Calu3 (cell line): ENCODE results near the gene ECI1. TPM values are rescaled to one million over a fixed set of nuclear protein-coding genes. Genes with fewer than 3 reads are reported as not detected.

Experiments used
- Bru-seq: library from RNA; stranded (reverse); fragments of 400-500 nt; gene quantifications from one replicate; lab custom pipeline; 2021; lab: Mats Ljungman, UMichigan
- BruChase-seq, 2 experiments: library from RNA; stranded (reverse); fragments of 400-500 nt; gene quantifications; one replicate each; lab custom pipeline; 2021; lab: Mats Ljungman, UMichigan
- BruUV-seq: library from RNA; stranded (reverse); fragments of 400-500 nt; replicated peaks from 2 replicates; lab custom pipeline; 2021; lab: Mats Ljungman, UMichigan
- CTCF ChIA-PET: fragments of 300-600 bp; sonication (Branson Sonifier 250); formaldehyde crosslinking; loops from one replicate; lab custom pipeline; 2022; ENCODE audit warnings: antibody characterized with exemption; lab: Charles Lee
- DNase-seq: peaks from one replicate; pipeline ENCODE4 v3.0.0; 2022
- H3K27ac Mint-ChIP-seq: one replicate; pipeline ENCODE4 v1.8.0; 2022; ENCODE audit warnings: mixed read lengths; ENCODE audit not compliant: unreplicated experiment
- H3K27me3 Mint-ChIP-seq: one replicate; pipeline ENCODE4 v1.8.0; 2022; ENCODE audit warnings: mixed read lengths; ENCODE audit not compliant: unreplicated experiment
- H3K36me3 Mint-ChIP-seq: one replicate; pipeline ENCODE4 v1.8.0; 2022; ENCODE audit warnings: mild to moderate bottlenecking, moderate library complexity, mixed read lengths; ENCODE audit not compliant: insufficient read depth, unreplicated experiment
- H3K4me1 Mint-ChIP-seq: one replicate; pipeline ENCODE4 v1.8.0; 2022; ENCODE audit warnings: mild to moderate bottlenecking, low read depth, mixed read lengths; ENCODE audit not compliant: unreplicated experiment
- H3K4me3 Mint-ChIP-seq: one replicate; pipeline ENCODE4 v1.8.0; 2022; ENCODE audit warnings: mild to moderate bottlenecking, low read depth, moderate library complexity, mixed read lengths; ENCODE audit not compliant: unreplicated experiment
- H3K9me3 Mint-ChIP-seq: one replicate; pipeline ENCODE4 v1.8.0; 2022; ENCODE audit warnings: low read depth, mixed read lengths; ENCODE audit not compliant: unreplicated experiment
- intact Hi-C: fragments of 100-400 bp; cut with micrococcal nuclease; formaldehyde crosslinking; loops from one replicate; pipeline ENCODE4 v1.10.0; 2022; ENCODE audit not compliant: unreplicated experiment
- long read RNA-seq: library from polyadenylated mRNA; stranded (forward); transcript quantifications from one replicate; pipeline ENCODE4 v2.0.0, GENCODE V29; 2022
- total RNA-seq: library from RNA; stranded (reverse); gene quantifications from 2 replicates; pipeline ENCODE4 v1.2.3, GENCODE V29; 2022
- TF ChIP-seq, protein P1 (sequence below): fragments of 200-600 bp; IDR thresholded peaks from one replicate; pipeline ENCODE4 v1.8.0; 2022; ENCODE audit warnings: antibody characterized with exemption; ENCODE audit not compliant: unreplicated experiment

Gene ECI1, protein sequence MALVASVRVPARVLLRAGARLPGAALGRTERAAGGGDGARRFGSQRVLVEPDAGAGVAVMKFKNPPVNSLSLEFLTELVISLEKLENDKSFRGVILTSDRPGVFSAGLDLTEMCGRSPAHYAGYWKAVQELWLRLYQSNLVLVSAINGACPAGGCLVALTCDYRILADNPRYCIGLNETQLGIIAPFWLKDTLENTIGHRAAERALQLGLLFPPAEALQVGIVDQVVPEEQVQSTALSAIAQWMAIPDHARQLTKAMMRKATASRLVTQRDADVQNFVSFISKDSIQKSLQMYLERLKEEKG
- total RNA-seq (85.7 and 87.5 TPM in 2 replicates), Bru-seq, nascent RNA (percentile 66 among the genes with signal in this experiment), BruChase-seq, experiment 1, labeled RNA remaining after a 6-hour chase (percentile 75 among the genes with signal in this experiment), BruChase-seq, experiment 2, labeled RNA remaining after a 2-hour chase (percentile 74 among the genes with signal in this experiment)
- long read RNA-seq, transcript ECI1-201 (7 exons, 1,541 nt), result major isoform, 127 of 166 reads
- long read RNA-seq, transcript ECI1-206 (6 exons, 961 nt), result minor isoform, 14 of 166 reads
- long read RNA-seq, partial matches to known transcripts, result 10 of 166 reads
- long read RNA-seq, other reads (novel, unspliced or antisense), result 10 of 166 reads

DNA sequence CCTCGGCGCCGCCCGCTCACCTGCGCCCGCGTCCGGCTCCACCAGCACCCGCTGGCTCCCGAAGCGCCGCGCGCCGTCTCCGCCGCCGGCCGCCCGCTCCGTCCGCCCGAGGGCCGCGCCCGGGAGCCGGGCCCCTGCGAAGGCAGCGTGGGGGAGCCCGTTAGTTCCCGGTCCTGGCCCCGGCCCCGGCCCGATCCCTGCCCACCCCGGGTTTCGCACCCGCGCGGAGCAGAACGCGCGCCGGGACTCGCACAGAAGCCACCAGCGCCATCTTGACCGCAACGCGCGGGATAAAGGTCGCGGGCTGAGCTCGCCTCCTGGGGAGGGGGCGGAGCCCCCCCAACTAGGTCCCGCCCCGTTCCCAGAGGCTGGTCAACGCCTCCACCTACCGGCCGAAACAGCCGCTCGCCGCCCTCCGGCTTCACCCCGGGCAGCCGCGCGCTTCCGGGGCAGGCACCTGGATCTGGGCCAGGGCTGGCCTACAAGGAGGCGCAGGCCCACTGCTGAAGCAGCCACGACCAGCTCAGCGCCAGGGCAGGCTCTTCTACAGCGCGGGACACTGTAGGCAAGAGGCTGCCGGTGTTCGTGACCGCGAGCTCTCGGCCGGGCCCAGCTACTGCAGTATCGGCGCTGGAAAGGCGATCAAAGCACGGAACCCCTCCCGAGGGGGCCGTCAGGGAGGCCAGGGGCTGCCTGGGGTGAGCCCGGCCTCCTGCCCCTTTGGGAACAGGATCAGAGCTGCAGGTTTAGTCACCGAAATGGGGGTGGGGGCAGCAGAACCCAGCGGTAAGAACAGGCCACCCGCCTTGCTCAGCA, at the start of gene ECI1:
TSS of gene ECI1 (minus strand) at position 292 of the 816 bp plus-strand sequence. CDS start at position 271, 21 bp downstream.
- Mint-ChIP-seq H3K4me1 (peaks cover 20% of the 10 kb centered on the region), H3K4me3 (peak within 1 kb of the TSS; percentile 88), H3K27ac (peak within 1 kb of the TSS; percentile 91), H3K36me3 (peaks cover 83% of the 10 kb centered on the region), H3K27me3 (no peaks in the 10 kb centered on the region), H3K9me3 (no peaks in the 10 kb centered on the region)
- TF ChIP-seq, protein P1, sequence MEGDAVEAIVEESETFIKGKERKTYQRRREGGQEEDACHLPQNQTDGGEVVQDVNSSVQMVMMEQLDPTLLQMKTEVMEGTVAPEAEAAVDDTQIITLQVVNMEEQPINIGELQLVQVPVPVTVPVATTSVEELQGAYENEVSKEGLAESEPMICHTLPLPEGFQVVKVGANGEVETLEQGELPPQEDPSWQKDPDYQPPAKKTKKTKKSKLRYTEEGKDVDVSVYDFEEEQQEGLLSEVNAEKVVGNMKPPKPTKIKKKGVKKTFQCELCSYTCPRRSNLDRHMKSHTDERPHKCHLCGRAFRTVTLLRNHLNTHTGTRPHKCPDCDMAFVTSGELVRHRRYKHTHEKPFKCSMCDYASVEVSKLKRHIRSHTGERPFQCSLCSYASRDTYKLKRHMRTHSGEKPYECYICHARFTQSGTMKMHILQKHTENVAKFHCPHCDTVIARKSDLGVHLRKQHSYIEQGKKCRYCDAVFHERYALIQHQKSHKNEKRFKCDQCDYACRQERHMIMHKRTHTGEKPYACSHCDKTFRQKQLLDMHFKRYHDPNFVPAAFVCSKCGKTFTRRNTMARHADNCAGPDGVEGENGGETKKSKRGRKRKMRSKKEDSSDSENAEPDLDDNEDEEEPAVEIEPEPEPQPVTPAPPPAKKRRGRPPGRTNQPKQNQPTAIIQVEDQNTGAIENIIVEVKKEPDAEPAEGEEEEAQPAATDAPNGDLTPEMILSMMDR, result peak; percentile 73
- CTCF ChIA-PET, result interaction anchor here (1.0 to 2.8 kb wide), 7 partner anchors 25 to 250 kb away, joined by 3 to 27 read pairs (median 8); partner anchors contain the start of genes PGP and TRAF7
- DNase-seq, result peak; percentile 99
- BruUV-seq, result no TSS peak
- intact Hi-C loops, result no loop called here

DNA sequence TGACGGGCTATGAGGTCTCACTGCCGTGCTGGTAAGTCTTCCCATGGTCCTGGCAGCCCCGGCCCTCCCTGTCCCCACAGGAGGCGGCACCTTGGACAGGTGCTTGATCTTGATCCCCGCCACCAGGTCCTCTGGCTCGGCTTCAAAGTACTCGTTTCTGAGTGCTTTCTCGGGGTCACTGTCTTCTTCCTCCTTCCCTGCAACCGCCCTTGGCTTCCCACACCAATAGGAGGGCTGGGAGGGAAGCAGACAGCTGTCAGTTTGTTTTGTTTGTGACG, 48.5 kb upstream of the ECI1 start:
- no peak for DNase-seq
- CTCF ChIA-PET, result no interaction called here
- no TSS peak for BruUV-seq
- no peak overlapping the region for H3K27ac Mint-ChIP-seq
- TF ChIP-seq, protein P1, result no peak
- no peaks in the 10 kb centered on the region for H3K27me3 Mint-ChIP-seq
- H3K36me3 Mint-ChIP-seq, result no peaks in the 10 kb centered on the region
- no peaks in the 10 kb centered on the region for H3K9me3 Mint-ChIP-seq
- H3K4me3 Mint-ChIP-seq, result no peak overlapping the region
- no peaks in the 10 kb centered on the region for H3K4me1 Mint-ChIP-seq
- intact Hi-C loops, result no loop called here

DNA sequence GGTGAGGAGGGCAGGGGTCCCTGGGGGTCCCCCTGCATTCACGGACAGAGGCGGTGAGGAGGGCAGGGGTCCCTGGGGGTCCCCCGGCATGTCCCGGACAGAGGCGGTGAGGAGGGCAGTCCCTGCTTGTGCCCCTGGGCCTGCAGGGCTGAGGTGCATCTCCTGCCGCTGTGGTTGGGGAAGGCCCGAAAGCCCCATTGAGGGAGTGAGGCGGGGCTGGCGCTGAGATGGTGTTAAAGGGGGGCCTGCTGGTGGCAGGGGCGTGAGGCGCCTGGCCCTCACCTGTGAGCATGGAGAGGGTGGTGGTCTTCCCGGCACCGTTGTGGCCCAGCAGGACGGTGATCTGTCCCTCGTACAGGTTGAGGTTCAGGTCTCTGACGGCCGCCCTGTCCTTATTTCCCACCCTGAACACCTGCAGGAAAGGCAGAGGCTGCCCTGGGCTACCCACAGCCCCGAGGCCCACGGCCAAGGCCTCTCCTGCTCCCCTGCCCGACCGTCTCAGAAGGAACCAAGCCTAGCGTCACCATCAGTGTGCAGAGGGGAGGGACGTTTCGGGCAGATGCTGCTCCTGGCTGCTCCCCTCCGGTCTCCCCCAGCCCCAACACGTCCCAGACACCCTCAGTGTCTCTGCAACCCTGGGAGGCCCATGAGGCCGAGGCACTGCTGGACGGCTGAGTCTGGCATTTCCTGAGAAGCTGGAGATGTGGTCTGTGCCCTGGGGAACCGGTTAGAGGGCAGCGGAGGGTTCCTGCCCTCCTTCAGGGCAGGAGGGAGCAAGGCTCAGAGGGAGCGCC, 47.9 kb upstream of the ECI1 start:
- H3K27me3 Mint-ChIP-seq, result no peaks in the 10 kb centered on the region
- H3K9me3 Mint-ChIP-seq, result no peaks in the 10 kb centered on the region
- BruUV-seq, result no TSS peak
- H3K4me3 Mint-ChIP-seq, result no peak overlapping the region
- H3K4me1 Mint-ChIP-seq, result no peaks in the 10 kb centered on the region
- DNase-seq, result no peak
- CTCF ChIA-PET, result no interaction called here
- intact Hi-C loops, result no loop called here
- TF ChIP-seq, protein P1, result no peak
- H3K36me3 Mint-ChIP-seq, result no peaks in the 10 kb centered on the region
- no peak overlapping the region for H3K27ac Mint-ChIP-seq

DNA sequence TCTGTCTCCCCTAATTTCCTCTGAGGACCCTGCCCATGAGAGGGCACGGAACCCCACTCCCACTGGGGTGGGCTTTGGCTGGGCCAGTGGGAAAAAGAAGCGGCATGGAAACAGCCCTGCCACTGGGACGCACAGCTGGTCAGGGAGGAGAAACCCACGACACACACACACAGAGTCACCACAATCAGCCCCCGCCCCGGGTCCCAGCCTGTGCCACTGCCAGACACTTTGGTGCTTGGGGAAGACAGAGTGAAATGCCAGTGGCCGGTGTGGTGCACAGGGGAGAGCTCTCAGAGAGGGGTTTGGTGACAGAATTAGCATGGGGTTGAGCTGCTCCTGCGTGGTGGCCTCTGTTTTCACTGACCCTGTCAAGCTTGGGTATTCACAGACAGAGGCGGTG, 47.2 kb upstream of the ECI1 start:
- Mint-ChIP-seq H3K27me3 (no peaks in the 10 kb centered on the region), H3K36me3 (no peaks in the 10 kb centered on the region), H3K4me3 (no peak overlapping the region), H3K27ac (no peak overlapping the region), H3K9me3 (no peaks in the 10 kb centered on the region), H3K4me1 (no peaks in the 10 kb centered on the region)
- no peak for DNase-seq
- BruUV-seq, result no TSS peak
- CTCF ChIA-PET, result no interaction called here
- intact Hi-C loops, result no loop called here
- TF ChIP-seq, protein P1, result no peak
